DND-41 (cell line): ENCODE data around the gene RPL15.

Experiments
- ATAC-seq: fragments of 200-7000 bp; cut with Tn5 transposase; 3 replicates; pipeline ENCODE4 v1.9.1; 2021; ENCODE audit warnings: low read depth; ENCODE audit not compliant: insufficient read depth
- DNase-seq: peaks from one replicate; pipeline ENCODE4 v3.0.0-alpha.2; 2020
- H2AFZ ChIP-seq: 2 replicates; pipeline ENCODE4 v1.6.0; 2012; ENCODE audit warnings: low read depth, low read length
- H3K27ac ChIP-seq: 2 replicates; pipeline ENCODE4 v1.5.1; 2012; ENCODE audit warnings: low read length, inconsistent platforms
- H3K27me3 ChIP-seq: fragments of 200-600 bp; sonication (generic); 2 replicates; pipeline ENCODE4 v1.6.0; 2012; ENCODE audit warnings: low read length, mild to moderate bottlenecking, inconsistent platforms; ENCODE audit not compliant: insufficient read depth, poor library complexity
- H3K36me3 ChIP-seq: 2 replicates; pipeline ENCODE4 v1.5.1; 2012; ENCODE audit warnings: low read length, inconsistent platforms; ENCODE audit not compliant: insufficient read depth
- H3K4me1 ChIP-seq: 2 replicates; pipeline ENCODE4 v1.5.1; 2012; ENCODE audit warnings: mild to moderate bottlenecking, low read length; ENCODE audit not compliant: insufficient read depth
- H3K4me2 ChIP-seq: 2 replicates; pipeline ENCODE4 v1.6.0; 2012; ENCODE audit warnings: mild to moderate bottlenecking, moderate library complexity, low read length, inconsistent platforms; ENCODE audit not compliant: insufficient read depth
- H3K4me3 ChIP-seq, 2 experiments: fragments of 200-600 bp in 1 of 2; shearing (Covaris generic) in 1 of 2; 2 replicates each; pipeline ENCODE4 v1.5.1; 2012 to 2016; ENCODE audit warnings: inconsistent platforms in 2 of 2, low read length in 2 of 2, mild to moderate bottlenecking in 2 of 2, low read depth in 1 of 2, moderate library complexity in 1 of 2
- H3K79me2 ChIP-seq: 2 replicates; pipeline ENCODE4 v1.6.0; 2012; ENCODE audit warnings: low read length, inconsistent platforms; ENCODE audit not compliant: insufficient read depth
- H3K9ac ChIP-seq: 2 replicates; pipeline ENCODE4 v1.6.0; 2012; ENCODE audit warnings: low read depth, mild to moderate bottlenecking, inconsistent platforms, low read length, moderate library complexity
- H3K9me3 ChIP-seq: 2 replicates; pipeline ENCODE4 v1.5.1; 2012; ENCODE audit warnings: low read length, moderate library complexity, mild to moderate bottlenecking, inconsistent platforms; ENCODE audit not compliant: insufficient read depth, severe bottlenecking
- H4K20me1 ChIP-seq: 2 replicates; pipeline ENCODE4 v1.6.0; 2012; ENCODE audit warnings: low read length; ENCODE audit not compliant: insufficient read depth
- CTCF ChIP-seq: IDR thresholded peaks from 2 replicates; pipeline ENCODE4 v1.5.1; 2012; ENCODE audit warnings: borderline replicate concordance, low read length, moderate library complexity, mild to moderate bottlenecking; ENCODE audit not compliant: poor library complexity, severe bottlenecking; ENCODE audit errors: extremely low read depth
- EZH2 ChIP-seq: IDR thresholded peaks from 3 replicates; pipeline ENCODE4 v1.6.1; 2012; ENCODE audit warnings: borderline replicate concordance, low read depth, mild to moderate bottlenecking, moderate library complexity, low read length, inconsistent platforms; ENCODE audit not compliant: severe bottlenecking

Gene RPL15

GRCh38 chr3:23959135-23959900, 42.4 kb downstream of the RPL15 start:
- Histone ChIP-seq H3K4me3 (no peak overlapping the region), H3K9me3 (no peaks in the 10 kb centered on the region), H3K27me3 (no peaks in the 10 kb centered on the region), H4K20me1 (peaks cover 14% of the 10 kb centered on the region), H3K79me2 (no peaks in the 10 kb centered on the region), H3K36me3 (peaks cover 14% of the 10 kb centered on the region; the same call in 1 of the 2 replicates), H3K27ac (no peak overlapping the region), H3K4me1 (no peaks in the 10 kb centered on the region), H3K9ac (no peak overlapping the region), H2AFZ (no peak overlapping the region), H3K4me2 (no peak overlapping the region)
- no peak for ATAC-seq
- no peak for TF ChIP-seq CTCF
- no peak for TF ChIP-seq EZH2
- no peak for DNase-seq

GRCh38 chr3:23960649-23961048, 43.7 kb downstream of the RPL15 start:
- no peak overlapping the region for H3K27ac ChIP-seq
- no peak overlapping the region for H2AFZ ChIP-seq
- H3K9ac ChIP-seq, result no peak overlapping the region
- no peak for ATAC-seq
- no peak for TF ChIP-seq EZH2
- TF ChIP-seq CTCF, result no peak
- peaks cover 4% of the 10 kb centered on the region; the same call in 1 of the 2 replicates for H4K20me1 ChIP-seq
- peaks cover 14% of the 10 kb centered on the region; the same call in 1 of the 2 replicates for H3K36me3 ChIP-seq
- no peak for DNase-seq
- no peak overlapping the region for H3K4me2 ChIP-seq
- no peaks in the 10 kb centered on the region for H3K27me3 ChIP-seq
- no peak overlapping the region for H3K4me3 ChIP-seq
- no peaks in the 10 kb centered on the region for H3K4me1 ChIP-seq
- no peaks in the 10 kb centered on the region for H3K79me2 ChIP-seq
- no peaks in the 10 kb centered on the region for H3K9me3 ChIP-seq

GRCh38 chr3:23961066-23961465, 44.1 kb downstream of the RPL15 start:
- H3K9me3 ChIP-seq, result no peaks in the 10 kb centered on the region
- H3K4me3 ChIP-seq, result no peak overlapping the region
- no peaks in the 10 kb centered on the region for H3K27me3 ChIP-seq
- peaks cover 4% of the 10 kb centered on the region; the same call in 1 of the 2 replicates for H4K20me1 ChIP-seq
- TF ChIP-seq CTCF (no peak), EZH2 (no peak)
- H3K4me1 ChIP-seq, result no peaks in the 10 kb centered on the region
- no peak overlapping the region for H3K27ac ChIP-seq
- H3K4me2 ChIP-seq, result no peak overlapping the region
- peaks cover 18% of the 10 kb centered on the region; the same call in 1 of the 2 replicates for H3K36me3 ChIP-seq
- no peaks in the 10 kb centered on the region for H3K79me2 ChIP-seq
- DNase-seq, result no peak
- no peak for ATAC-seq
- H2AFZ ChIP-seq, result no peak overlapping the region
- H3K9ac ChIP-seq, result no peak overlapping the region
